Transverse colon (tissue), 3 donors: Measurements from ENCODE around the gene KLHL36.

Source experiments
- CTCF ChIP-seq, 5 experiments: fragments of 200-600 bp in 3 of 5; fragments of 450-650 bp in 2 of 5; sonication (generic) in 3 of 5; IDR thresholded peaks; 1 replicate in 2 of 5; 2 replicates in 3 of 5; pipeline ENCODE4 v1.5.1; 2016 to 2017; ENCODE audit warnings: antibody characterized with exemption in 5 of 5, inconsistent platforms in 3 of 5, mild to moderate bottlenecking in 2 of 5, moderate library complexity in 1 of 5
- EP300 ChIP-seq: sonication (generic); formaldehyde crosslinking; IDR thresholded peaks from one replicate; pipeline ENCODE4 v1.6.1; 2017; ENCODE audit warnings: antibody characterized with exemption, low read depth
- POLR2A ChIP-seq: fragments of 450-650 bp; IDR thresholded peaks from one replicate; pipeline ENCODE4 v1.6.1; 2016; ENCODE audit warnings: antibody characterized with exemption, mild to moderate bottlenecking, moderate library complexity

GRCh38 chr16:84686707-84687298, 38.5 kb downstream of the KLHL36 start:
- TF ChIP-seq CTCF (IDR thresholded peaks at IDR 0.05) (no peak), EP300 (no peak), POLR2A (no peak)
